Right lobe of liver (tissue), 4 donors: ENCODE measurements around the gene CPE.

Experiments used
- CTCF ChIP-seq, 4 donors: fragments of 200-600 bp in 3 of 4; fragments of 450-650 bp in 1 of 4; IDR thresholded peaks; one replicate each; pipeline versions ENCODE4 v1.5.1 to v1.8.0; 2016 to 2022; ENCODE audit warnings: antibody characterized with exemption in 4 of 4, mild to moderate bottlenecking in 2 of 4
- POLR2A ChIP-seq: fragments of 450-650 bp; IDR thresholded peaks from one replicate; pipeline ENCODE4 v1.6.1; 2017; ENCODE audit warnings: antibody characterized with exemption, mild to moderate bottlenecking
- donor health status: DM: no; HTN: no; CAD: no.
- donor health status: DM: no; HTN: no; CAD: no.
- donor health status: DM: no; HTN: yes; CAD: no.

GRCh38 chr4:165458471-165458870 is 79.7 kb downstream of the CPE start:
- TF ChIP-seq CTCF (IDR thresholded peaks at IDR 0.05) (no peak), POLR2A (no peak)
